K562 (cell line): ENCODE measurements around the gene ZNF689.

Experiments used
- CBX3 ChIP-seq, 2 experiments: IDR thresholded peaks; 1 replicate in 1 of 2; 2 replicates in 1 of 2; pipeline ENCODE4 v1.6.1; 2012; ENCODE audit warnings: inconsistent platforms in 2 of 2, low read length in 2 of 2, borderline replicate concordance in 1 of 2, control low read depth in 1 of 2
- EP300 ChIP-seq: IDR thresholded peaks from 2 replicates; pipeline ENCODE4 v1.6.1; 2012; ENCODE audit warnings: low read length, improper control_type of control experiment
- HMG20A ChIP-seq: fragments of 450-650 bp; formaldehyde crosslinking; conservative IDR thresholded peaks from 2 replicates; pipeline ENCODE4 v1.4.0; 2020; ENCODE audit warnings: mild to moderate bottlenecking, mixed read lengths
- IRF2 ChIP-seq: sonication (generic); formaldehyde crosslinking; IDR thresholded peaks from 2 replicates; pipeline ENCODE4 v1.8.1; 2022; ENCODE audit warnings: mild to moderate bottlenecking, missing genetic modification reagents
- POLR2A ChIP-seq: fragments of 450-650 bp; conservative IDR thresholded peaks from 2 replicates; pipeline ENCODE4 v1.6.1; 2016
- RBM39 ChIP-seq: fragments of 200-400 bp; formaldehyde crosslinking; optimal IDR thresholded peaks from 2 replicates; pipeline ENCODE3; 2018; ENCODE audit warnings: low read depth, low read length
- RCOR1 ChIP-seq, 2 experiments: IDR thresholded peaks; 2 replicates each; pipeline ENCODE4 v1.6.1; 2012; ENCODE audit warnings: low read depth in 2 of 2, low read length in 2 of 2, borderline replicate concordance in 1 of 2, improper control_type of control experiment in 1 of 2
- SP2 ChIP-seq: IDR thresholded peaks from 2 replicates; pipeline ENCODE4 v1.6.1; 2011; ENCODE audit warnings: mild to moderate bottlenecking, low read depth, low read length, moderate library complexity; ENCODE audit not compliant: poor library complexity, severe bottlenecking; ENCODE audit errors: extremely low read depth
- TAF1 ChIP-seq: IDR thresholded peaks from 2 replicates; pipeline ENCODE4 v1.6.1; 2011; ENCODE audit warnings: mild to moderate bottlenecking, low read length, moderate library complexity; ENCODE audit not compliant: insufficient read depth, control insufficient read depth, severe bottlenecking; ENCODE audit errors: extremely low read depth
- ZNF589 ChIP-seq: fragments of 200-800 bp; sonication (Bioruptor generic); IDR thresholded peaks from 2 replicates; pipeline ENCODE4 v1.6.1; 2016; ENCODE audit warnings: low read depth, missing genetic modification characterization, missing compliant biosample characterization
- TF ChIP-seq, protein P1 (sequence below), 3 experiments: IDR thresholded peaks in 2 of 3; conservative IDR thresholded peaks in 1 of 3; 2 replicates each; pipeline ENCODE4 v1.5.1; 2011 to 2012; ENCODE audit warnings: low read length in 3 of 3, mild to moderate bottlenecking in 3 of 3, control low read depth in 2 of 3, improper control_type of control experiment in 1 of 3, inconsistent platforms in 1 of 3, low read depth in 1 of 3, mixed read lengths in 1 of 3, moderate library complexity in 1 of 3; ENCODE audit not compliant: insufficient read depth in 2 of 3

DNA sequence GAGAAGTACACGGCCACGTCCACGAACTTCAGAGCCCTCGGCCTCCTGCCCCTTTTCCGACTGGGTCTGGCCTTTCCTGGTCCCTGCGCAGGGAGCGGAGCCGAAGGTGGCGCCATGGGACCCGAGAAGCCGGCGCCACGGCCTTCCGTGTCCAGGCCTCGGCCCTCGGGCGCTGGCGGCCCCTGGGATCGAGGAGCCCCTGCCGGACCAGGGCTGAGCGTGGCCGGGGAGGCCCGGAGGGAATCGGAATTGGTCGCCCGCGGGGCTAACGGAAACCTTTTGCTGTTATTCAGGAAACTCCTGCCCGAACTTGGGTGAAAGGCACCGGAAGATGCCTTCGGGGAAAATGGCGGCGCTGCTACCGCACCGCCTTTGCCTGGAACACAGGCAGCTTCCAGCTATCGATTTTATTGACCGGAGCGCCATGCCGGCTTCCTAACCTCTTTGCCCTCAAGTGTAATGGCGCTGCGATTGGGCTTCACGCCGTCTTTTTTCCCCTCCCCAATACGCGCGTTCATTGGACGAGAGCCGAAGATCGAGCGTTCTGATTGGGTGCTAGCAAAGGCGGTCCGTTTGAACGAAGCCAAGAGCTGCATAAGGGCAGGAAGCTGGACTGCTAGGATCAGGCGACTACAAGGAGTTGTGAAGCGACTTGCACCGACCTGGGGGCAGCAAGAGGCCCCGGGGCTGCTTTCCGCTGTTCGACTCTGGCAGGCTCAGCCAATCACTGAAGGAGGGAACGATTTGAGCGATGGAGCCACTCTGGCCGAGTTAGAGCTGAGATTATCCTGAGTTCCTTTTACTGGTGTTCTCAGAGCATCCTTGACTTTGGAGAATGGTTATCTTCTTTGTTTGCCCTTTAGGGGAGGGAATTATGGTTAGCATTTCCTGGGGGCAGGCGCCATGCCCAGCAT, at the start of gene ZNF689:
- 0 out of 2 replicates have a peak, but pooled peaks have one; percentile 60 for TF ChIP-seq ZNF589 (CRISPR knock-in tag)
- TF ChIP-seq POLR2A, result peak; percentile 85
- no peak for TF ChIP-seq RBM39
- TF ChIP-seq, protein P1, sequence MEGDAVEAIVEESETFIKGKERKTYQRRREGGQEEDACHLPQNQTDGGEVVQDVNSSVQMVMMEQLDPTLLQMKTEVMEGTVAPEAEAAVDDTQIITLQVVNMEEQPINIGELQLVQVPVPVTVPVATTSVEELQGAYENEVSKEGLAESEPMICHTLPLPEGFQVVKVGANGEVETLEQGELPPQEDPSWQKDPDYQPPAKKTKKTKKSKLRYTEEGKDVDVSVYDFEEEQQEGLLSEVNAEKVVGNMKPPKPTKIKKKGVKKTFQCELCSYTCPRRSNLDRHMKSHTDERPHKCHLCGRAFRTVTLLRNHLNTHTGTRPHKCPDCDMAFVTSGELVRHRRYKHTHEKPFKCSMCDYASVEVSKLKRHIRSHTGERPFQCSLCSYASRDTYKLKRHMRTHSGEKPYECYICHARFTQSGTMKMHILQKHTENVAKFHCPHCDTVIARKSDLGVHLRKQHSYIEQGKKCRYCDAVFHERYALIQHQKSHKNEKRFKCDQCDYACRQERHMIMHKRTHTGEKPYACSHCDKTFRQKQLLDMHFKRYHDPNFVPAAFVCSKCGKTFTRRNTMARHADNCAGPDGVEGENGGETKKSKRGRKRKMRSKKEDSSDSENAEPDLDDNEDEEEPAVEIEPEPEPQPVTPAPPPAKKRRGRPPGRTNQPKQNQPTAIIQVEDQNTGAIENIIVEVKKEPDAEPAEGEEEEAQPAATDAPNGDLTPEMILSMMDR (IDR thresholded peaks at IDR 0.05 in 2 of 3, conservative IDR thresholded peaks at IDR 0.05 in 1 of 3; ENCODE audit: insufficient read depth in 2 of 3, low read depth in 1 of 3, low read length in 3 of 3), result no peak
- TF ChIP-seq HMG20A (CRISPR knock-in tag), result no peak
- peak; percentile 84 for TF ChIP-seq TAF1
- TF ChIP-seq RCOR1 (IDR thresholded peaks at IDR 0.05; ENCODE audit: borderline replicate concordance in 1 of 2, low read depth in 2 of 2, low read length in 2 of 2), result 0 out of 4 replicates have a peak, but pooled peaks of 1 of the 2 experiments have one; percentile 34
- TF ChIP-seq EP300, result no peak
- TF ChIP-seq CBX3 (IDR thresholded peaks at IDR 0.05; ENCODE audit: borderline replicate concordance in 1 of 2, low read length in 2 of 2), result no peak
- TF ChIP-seq SP2, result no peak
- TF ChIP-seq IRF2 (CRISPR knock-in tag), result no peak
